ENCODE results near the gene ZNF202. TPM values are rescaled to one million over a fixed set of nuclear protein-coding genes. Genes with fewer than 3 reads are reported as not detected.

The ZNF202 gene
- total RNA-seq, 1 donor from 2014 or later: 29.6 TPM

DNA sequence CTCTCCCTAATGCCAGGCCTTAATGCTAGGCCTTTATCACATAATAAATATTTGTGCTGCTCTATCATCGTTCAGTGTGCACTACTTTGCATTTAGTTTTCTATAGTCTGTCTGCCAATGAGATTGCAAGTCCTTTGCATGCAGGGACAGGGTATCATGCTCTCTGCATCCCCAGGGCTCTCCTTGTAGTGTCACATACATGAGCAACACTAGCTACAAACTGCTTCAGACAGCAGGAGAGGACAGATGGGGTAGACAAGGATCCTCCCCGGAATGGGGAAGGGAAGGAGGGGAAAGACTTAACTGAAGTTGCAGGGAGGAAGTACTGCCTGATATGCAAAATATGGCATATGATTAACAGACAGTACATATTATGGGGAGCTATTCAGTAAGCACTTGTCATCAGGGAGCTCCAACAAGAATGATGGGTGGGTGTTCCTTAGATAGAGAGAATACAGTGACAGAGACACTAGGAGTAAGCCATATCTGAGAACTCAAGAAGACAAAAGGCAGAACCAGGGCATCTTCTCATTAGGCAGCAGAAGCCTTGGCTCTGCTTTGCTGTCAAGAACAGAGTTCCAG is 42.8 kb downstream of the ZNF202 start:
- H3K4me1 Mint-ChIP-seq (ENCODE audit: low read depth): peaks cover 23% of the 10 kb centered on the region
- DNase-seq (ENCODE audit: low spot score, unreplicated experiment): no peak
- TF ChIP-seq, protein P1, sequence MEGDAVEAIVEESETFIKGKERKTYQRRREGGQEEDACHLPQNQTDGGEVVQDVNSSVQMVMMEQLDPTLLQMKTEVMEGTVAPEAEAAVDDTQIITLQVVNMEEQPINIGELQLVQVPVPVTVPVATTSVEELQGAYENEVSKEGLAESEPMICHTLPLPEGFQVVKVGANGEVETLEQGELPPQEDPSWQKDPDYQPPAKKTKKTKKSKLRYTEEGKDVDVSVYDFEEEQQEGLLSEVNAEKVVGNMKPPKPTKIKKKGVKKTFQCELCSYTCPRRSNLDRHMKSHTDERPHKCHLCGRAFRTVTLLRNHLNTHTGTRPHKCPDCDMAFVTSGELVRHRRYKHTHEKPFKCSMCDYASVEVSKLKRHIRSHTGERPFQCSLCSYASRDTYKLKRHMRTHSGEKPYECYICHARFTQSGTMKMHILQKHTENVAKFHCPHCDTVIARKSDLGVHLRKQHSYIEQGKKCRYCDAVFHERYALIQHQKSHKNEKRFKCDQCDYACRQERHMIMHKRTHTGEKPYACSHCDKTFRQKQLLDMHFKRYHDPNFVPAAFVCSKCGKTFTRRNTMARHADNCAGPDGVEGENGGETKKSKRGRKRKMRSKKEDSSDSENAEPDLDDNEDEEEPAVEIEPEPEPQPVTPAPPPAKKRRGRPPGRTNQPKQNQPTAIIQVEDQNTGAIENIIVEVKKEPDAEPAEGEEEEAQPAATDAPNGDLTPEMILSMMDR (IDR thresholded peaks at IDR 0.05; ENCODE audit: unreplicated experiment): no peak
- no peaks in the 10 kb centered on the region for H3K36me3 Mint-ChIP-seq (ENCODE audit: insufficient read depth)
- H3K27me3 Mint-ChIP-seq: no peaks in the 10 kb centered on the region
- no peak overlapping the region for H3K4me3 Mint-ChIP-seq (ENCODE audit: low read depth)
- peaks cover 6% of the 10 kb centered on the region for H3K9me3 Mint-ChIP-seq (ENCODE audit: low read depth)
- H3K27ac Mint-ChIP-seq: no peak overlapping the region

DNA sequence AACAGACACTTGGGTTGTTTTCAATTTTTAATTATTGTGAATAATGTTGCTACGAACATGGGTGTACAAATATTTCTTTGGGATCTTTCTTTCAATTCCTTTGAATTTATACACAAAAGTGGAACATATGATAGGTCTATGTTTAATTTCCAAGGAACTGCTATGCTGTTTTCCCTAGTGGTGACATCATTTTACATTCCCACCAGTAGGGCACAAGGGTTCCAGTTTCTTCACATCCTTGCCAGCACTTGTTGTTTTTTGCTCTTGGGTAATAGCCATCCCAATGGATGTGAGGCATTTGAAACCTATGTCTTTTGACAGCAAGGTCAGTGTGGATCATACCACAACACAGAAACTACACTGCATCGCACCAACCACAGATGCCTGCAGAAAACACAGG is 45.3 kb downstream of the ZNF202 start:
- Mint-ChIP-seq H3K4me3 (ENCODE audit: low read depth) (no peak overlapping the region), H3K27me3 (peaks cover 3% of the 10 kb centered on the region), H3K9me3 (ENCODE audit: low read depth) (peaks cover 6% of the 10 kb centered on the region), H3K4me1 (ENCODE audit: low read depth) (peaks cover 42% of the 10 kb centered on the region), H3K27ac (no peak overlapping the region), H3K36me3 (ENCODE audit: insufficient read depth) (no peaks in the 10 kb centered on the region)
- no peak for DNase-seq (ENCODE audit: low spot score, unreplicated experiment)
- TF ChIP-seq, protein P1 (IDR thresholded peaks at IDR 0.05; ENCODE audit: unreplicated experiment): no peak

DNA sequence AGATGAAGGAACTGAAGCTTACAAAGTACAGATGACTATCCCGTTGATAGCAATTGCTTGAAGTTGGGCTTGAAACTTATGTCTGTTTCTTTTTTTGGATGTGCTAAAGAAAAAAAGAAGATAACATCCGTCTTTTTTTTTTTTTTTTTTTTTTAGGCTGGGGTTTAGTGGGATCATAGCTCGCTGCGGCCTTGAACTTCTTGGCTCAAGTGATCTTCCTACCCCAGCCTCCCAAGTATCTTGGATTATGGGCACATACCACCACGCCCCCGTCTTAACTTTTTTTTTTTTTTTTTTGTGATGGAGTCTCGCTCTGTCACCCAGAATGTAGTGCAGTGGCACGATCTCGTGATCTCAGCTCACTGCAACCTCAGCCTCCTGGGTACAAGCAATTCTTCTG is 46.2 kb downstream of the ZNF202 start:
- H3K9me3 Mint-ChIP-seq (ENCODE audit: low read depth): peaks cover 6% of the 10 kb centered on the region
- H3K4me1 Mint-ChIP-seq (ENCODE audit: low read depth): peaks cover 42% of the 10 kb centered on the region
- no peak overlapping the region for H3K27ac Mint-ChIP-seq
- TF ChIP-seq, protein P1 (IDR thresholded peaks at IDR 0.05; ENCODE audit: unreplicated experiment): no peak
- H3K36me3 Mint-ChIP-seq (ENCODE audit: insufficient read depth): no peaks in the 10 kb centered on the region
- H3K27me3 Mint-ChIP-seq: peaks cover 10% of the 10 kb centered on the region
- no peak for DNase-seq (ENCODE audit: low spot score, unreplicated experiment)
- no peak overlapping the region for H3K4me3 Mint-ChIP-seq (ENCODE audit: low read depth)

DNA sequence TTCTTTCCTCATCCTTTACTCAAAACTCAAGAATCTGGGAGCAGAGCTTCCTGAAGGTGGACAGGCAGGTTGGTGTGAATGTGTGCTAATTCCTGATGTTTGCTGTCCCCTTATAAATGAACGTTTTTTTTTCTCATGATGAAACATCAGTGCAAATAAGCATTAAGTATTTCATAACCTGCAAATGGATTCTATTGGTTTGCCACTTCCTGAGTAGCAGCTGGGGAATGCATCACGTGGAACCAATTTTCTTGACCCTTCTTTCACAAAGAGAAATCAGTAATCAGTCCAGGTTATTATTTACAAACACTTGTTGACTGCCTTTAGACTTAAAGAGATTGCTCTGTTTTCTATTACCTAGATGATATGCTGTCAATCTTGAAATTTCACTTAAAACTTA is 46.9 kb downstream of the ZNF202 start:
- no peak overlapping the region for H3K27ac Mint-ChIP-seq
- DNase-seq (ENCODE audit: low spot score, unreplicated experiment): no peak
- no peaks in the 10 kb centered on the region for H3K36me3 Mint-ChIP-seq (ENCODE audit: insufficient read depth)
- TF ChIP-seq, protein P1 (IDR thresholded peaks at IDR 0.05; ENCODE audit: unreplicated experiment): no peak
- H3K4me3 Mint-ChIP-seq (ENCODE audit: low read depth): no peak overlapping the region
- peaks cover 14% of the 10 kb centered on the region for H3K27me3 Mint-ChIP-seq
- H3K9me3 Mint-ChIP-seq (ENCODE audit: low read depth): no peaks in the 10 kb centered on the region
- H3K4me1 Mint-ChIP-seq (ENCODE audit: low read depth): peaks cover 42% of the 10 kb centered on the region

DNA sequence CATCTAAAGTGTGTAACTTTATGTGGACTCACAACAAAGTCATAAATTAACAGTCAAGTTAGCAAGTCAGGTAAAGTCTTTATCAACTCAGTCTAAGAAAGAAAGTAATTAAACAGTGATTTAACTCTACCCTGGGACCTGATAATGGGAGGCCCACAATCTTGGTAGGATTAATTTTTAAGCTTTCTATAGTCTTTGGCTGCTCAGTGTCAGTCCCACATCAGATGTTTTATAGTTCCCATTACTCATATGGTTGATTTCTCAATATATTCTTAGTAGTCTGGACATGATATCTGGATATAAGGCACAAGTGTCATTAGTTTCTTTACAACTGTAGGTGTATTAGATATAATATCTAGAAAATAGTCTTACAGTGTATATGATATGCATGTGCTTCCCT is 48.5 kb downstream of the ZNF202 start:
- H3K4me1 Mint-ChIP-seq (ENCODE audit: low read depth): peaks cover 30% of the 10 kb centered on the region
- H3K27me3 Mint-ChIP-seq: peaks cover 14% of the 10 kb centered on the region

More for the DNA sequence above, 48.5 kb downstream of the ZNF202 start:
- H3K9me3 Mint-ChIP-seq (ENCODE audit: low read depth): no peaks in the 10 kb centered on the region
- H3K27ac Mint-ChIP-seq: no peak overlapping the region
- no peak for DNase-seq (ENCODE audit: low spot score, unreplicated experiment)
- TF ChIP-seq, protein P1 (IDR thresholded peaks at IDR 0.05; ENCODE audit: unreplicated experiment): no peak
- H3K36me3 Mint-ChIP-seq (ENCODE audit: insufficient read depth): no peaks in the 10 kb centered on the region
- H3K4me3 Mint-ChIP-seq (ENCODE audit: low read depth): peak overlapping the region; percentile 25
